ENCODE data around the gene SIAH1.

SIAH1 gene

DNA sequence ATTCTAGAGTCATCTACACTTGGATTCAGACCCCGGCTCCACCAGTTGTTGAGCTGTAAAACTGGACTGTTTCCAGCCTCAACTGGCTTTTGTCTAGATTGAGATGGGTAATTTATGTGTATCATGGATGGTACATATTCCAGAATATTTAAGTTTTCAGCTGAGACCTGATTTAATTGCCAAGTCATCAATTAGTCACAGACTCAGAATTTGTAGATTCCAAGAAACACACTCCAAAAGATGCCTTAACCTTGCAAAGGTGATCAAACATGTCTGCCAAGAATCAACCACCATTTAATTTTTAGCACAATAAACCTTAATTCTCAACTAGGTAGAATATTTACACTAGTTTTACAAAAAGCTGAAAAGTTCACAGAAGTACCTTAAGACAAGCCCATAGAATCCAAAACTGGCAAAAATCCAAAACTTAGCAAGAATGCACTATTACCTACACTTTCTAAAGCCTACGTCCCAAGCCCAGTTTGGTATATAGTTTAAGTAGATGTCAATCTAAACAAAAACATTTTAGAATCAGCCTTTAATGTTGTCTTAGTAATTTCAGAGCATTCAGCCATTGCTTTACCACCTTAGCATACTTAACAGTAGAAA lies 17.7 kb downstream of the SIAH1 start:
- in situ Hi-C loops (cut with MboI; ENCODE audit: low sequenced_read_pairs) = loop anchor here (25.0 kb wide), 1 partner anchor 170 kb away; no protein-coding TSS in a partner anchor

DNA sequence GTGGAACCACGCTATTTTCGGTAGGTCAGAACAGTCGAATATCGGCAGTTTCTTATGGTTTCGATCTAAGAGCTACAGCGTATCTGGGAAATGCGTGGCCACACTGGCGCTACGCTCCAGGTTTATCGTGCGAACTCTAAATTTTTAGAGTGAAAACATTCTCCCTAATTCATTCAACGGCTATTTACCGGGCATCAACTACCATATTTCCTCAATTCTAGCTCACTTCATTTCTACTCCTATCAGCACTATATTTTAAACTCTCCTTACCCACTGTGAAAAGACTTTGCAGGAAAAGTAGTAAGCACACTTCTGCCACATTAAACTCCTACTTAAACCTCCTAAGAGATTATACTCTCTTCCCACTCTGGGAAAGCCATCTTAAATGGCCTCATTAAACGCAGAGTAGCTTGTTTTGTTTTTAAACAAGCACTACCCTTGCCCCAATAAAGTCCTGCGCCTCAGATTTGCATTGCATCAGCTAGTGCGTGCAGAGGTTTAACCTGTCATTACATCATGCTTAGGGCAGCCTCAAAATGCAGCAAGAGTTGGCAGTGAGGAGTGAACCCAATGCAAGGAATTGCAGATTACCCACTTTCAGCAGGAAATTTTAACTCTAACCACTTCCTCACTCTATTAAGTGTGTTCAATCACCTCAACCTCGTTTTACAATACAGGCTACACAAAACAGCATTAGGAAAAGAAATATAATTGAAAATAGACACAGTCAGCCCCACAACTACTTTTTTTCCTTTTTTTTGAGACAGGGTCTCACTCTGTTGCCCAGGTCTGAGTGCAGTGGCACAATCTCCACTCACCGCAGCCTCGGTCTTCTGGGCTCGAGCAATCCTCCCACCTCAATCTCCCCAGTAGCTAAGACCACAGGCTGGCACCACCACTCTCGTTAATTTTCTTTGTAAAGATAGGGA lies 18.8 kb downstream of the SIAH1 start:
- in situ Hi-C loops (cut with MboI; ENCODE audit: low sequenced_read_pairs) = loop anchor here (25.0 kb wide), 1 partner anchor 171 kb away; no protein-coding TSS in a partner anchor

- in situ Hi-C loops (cut with MboI; ENCODE audit: low sequenced_read_pairs) = loop anchor here (25.0 kb wide), 1 partner anchor 172 kb away; no protein-coding TSS in a partner anchor
Measured at GRCh38 chr16:48365601-48366164, 19.5 kb downstream of the SIAH1 start.

GRCh38 chr16:48365025-48365600 lies 20.1 kb downstream of the SIAH1 start:
- in situ Hi-C loops (cut with MboI; ENCODE audit: low sequenced_read_pairs) = loop anchor here (25.0 kb wide), 1 partner anchor 172 kb away; no protein-coding TSS in a partner anchor

- in situ Hi-C loops (cut with MboI; ENCODE audit: low sequenced_read_pairs) = loop anchor here (25.0 kb wide), 1 partner anchor 176 kb away; no protein-coding TSS in a partner anchor
Measured at GRCh38 chr16:48361540-48362144, 23.6 kb downstream of the SIAH1 start.

DNA sequence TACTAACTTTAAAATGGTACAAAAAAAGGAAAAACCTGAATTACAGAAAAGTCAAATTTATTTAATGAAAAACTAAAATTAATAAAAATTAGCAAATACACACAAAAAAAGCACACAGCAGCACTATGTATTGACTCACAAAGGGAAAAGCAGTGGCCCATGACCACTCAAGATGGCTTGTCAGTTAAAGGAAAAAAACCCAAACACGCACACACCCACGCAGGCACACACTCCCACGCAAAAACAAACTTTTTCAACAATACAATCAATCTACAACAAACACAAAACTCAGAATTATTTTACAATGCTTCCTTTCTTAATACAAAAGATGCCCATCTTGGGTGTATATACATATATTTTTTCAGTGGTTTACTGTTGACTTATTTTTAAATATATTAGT lies 24.2 kb downstream of the SIAH1 start:
- in situ Hi-C loops (cut with MboI; ENCODE audit: low sequenced_read_pairs) = loop anchor here (25.0 kb wide), 1 partner anchor 176 kb away; no protein-coding TSS in a partner anchor

DNA sequence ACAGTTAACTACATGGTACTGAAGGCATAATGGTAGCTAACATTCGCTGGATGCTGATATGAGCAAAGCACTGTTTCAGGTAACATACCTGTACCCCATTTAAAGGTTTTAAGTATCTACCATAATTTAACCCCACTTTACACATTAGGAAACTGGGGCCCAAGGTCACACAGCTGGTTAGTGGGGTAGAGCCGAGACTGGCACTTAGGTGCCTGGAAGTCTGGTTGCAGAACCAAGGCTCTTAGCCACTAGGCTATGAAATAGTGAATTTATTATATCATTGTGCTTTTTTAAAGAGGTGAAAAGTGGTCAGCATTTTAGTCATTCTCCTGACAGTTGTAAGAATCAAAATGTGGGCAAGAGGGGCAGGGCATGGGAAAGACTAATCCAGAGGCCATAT lies 25.2 kb downstream of the SIAH1 start:
- in situ Hi-C loops (cut with MboI; ENCODE audit: low sequenced_read_pairs) = loop anchor here (10.0 to 25.0 kb wide), 2 partner anchors 177 to 265 kb away; no protein-coding TSS in a partner anchor

GRCh38 chr16:48358419-48358818 lies 26.8 kb downstream of the SIAH1 start:
- in situ Hi-C loops (cut with MboI; ENCODE audit: low sequenced_read_pairs) = loop anchor here (10.0 to 25.0 kb wide), 2 partner anchors 179 to 266 kb away; no protein-coding TSS in a partner anchor

GRCh38 chr16:48356633-48357376 lies 28.4 kb downstream of the SIAH1 start:
- in situ Hi-C loops (cut with MboI; ENCODE audit: low sequenced_read_pairs) = loop anchor here (10.0 to 25.0 kb wide), 2 partner anchors 180 to 268 kb away; no protein-coding TSS in a partner anchor

- in situ Hi-C loops (cut with MboI; ENCODE audit: low sequenced_read_pairs) = loop anchor here (10.0 to 25.0 kb wide), 2 partner anchors 182 to 270 kb away; no protein-coding TSS in a partner anchor
Measured at GRCh38 chr16:48354877-48355855, 30.0 kb downstream of the SIAH1 start.

DNA sequence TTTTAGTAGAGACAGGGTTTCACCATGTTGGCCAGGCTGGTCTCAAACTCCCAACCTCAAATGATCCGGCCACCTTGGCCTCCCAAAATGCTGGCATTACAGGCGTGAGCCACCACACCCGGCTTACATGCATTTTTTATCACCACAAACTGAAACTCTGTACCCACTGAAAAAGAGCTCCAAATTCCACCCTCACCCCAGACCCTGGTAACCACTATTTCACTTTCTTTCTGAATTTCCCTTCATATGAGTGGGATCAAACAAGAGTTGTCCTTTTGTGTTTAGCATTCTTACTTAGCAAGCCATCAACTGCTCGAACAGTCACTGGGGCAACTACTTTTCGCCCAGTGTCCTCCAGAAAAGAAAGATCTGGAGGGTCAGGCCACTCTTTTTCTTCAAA lies 30.8 kb downstream of the SIAH1 start:
- in situ Hi-C loops (cut with MboI; ENCODE audit: low sequenced_read_pairs) = loop anchor here (10.0 to 25.0 kb wide), 2 partner anchors 183 to 270 kb away; no protein-coding TSS in a partner anchor

DNA sequence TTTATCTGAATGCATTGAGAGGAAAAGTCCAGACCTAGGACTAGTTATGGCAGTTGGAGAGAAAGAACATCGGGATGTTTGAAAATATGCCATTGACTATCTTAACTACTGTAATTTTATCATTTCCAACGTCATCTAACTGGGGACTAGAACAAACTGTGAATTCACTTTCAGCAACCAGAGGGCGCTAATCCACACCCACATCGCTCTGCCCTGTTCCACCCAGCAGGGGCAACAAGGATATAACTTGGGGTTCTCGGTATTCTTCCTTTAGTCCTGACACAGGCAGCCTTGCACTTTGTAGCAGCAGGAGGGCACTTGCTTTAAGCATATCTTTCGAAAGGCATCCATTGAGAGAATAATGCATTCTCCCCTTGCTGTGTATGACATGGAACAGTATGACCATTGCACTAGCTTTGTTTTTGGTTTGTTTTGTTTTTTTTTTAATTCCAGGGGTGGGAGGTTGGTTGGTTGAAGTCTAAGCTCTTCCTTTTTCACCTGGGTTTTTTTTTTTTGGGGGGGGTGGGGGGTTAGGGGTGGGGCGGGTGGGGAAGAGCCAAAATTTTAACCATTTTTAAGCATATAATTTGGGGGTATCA lies 31.5 kb downstream of the SIAH1 start:
- in situ Hi-C loops (cut with MboI; ENCODE audit: low sequenced_read_pairs) = loop anchor here (10.0 to 25.0 kb wide), 2 partner anchors 184 to 271 kb away; no protein-coding TSS in a partner anchor

GRCh38 chr16:48352648-48353390 lies 32.4 kb downstream of the SIAH1 start:
- in situ Hi-C loops (cut with MboI; ENCODE audit: low sequenced_read_pairs) = loop anchor here (10.0 to 25.0 kb wide), 2 partner anchors 184 to 272 kb away; no protein-coding TSS in a partner anchor

DNA sequence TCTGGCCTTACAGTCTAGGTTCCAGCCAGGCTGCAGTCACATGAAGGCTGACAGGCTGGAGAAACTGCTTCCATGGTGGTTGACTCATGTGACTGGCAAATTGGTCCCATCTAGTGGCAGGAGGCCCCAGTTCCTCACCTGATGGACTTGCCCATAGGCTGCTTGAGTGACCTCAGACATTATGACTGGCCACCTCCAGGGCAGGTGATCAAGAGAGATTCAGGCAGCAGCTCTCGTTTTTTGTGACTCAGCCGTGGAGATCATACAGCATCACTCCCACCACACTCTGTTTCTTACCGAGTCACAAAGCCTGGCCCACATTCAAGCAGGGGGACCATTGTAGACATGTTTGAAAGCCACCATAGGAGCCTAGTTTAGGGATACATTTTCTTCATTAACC lies 34.5 kb downstream of the SIAH1 start:
- in situ Hi-C loops (cut with MboI; ENCODE audit: low sequenced_read_pairs) = loop anchor here (10.0 to 25.0 kb wide), 2 partner anchors 187 to 274 kb away; no protein-coding TSS in a partner anchor

DNA sequence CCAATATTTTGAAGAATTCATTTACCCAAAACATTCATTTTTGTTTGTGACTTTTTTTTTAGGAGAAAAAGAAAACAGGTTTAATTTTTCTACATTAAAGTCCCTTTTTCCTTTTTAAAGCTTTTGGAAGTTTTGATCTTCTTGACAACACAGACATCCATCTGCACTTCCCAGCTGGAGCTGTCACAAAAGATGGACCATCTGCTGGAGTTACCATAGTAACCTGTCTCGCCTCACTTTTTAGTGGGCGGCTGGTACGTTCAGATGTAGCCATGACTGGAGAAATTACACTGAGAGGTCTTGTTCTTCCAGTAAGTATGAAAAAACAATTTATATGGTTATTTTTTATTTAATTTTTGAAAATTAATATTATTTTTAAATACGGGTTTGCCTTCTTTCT lies 37.2 kb downstream of the SIAH1 start:
- in situ Hi-C loops (cut with MboI; ENCODE audit: low sequenced_read_pairs) = no loop called here

DNA sequence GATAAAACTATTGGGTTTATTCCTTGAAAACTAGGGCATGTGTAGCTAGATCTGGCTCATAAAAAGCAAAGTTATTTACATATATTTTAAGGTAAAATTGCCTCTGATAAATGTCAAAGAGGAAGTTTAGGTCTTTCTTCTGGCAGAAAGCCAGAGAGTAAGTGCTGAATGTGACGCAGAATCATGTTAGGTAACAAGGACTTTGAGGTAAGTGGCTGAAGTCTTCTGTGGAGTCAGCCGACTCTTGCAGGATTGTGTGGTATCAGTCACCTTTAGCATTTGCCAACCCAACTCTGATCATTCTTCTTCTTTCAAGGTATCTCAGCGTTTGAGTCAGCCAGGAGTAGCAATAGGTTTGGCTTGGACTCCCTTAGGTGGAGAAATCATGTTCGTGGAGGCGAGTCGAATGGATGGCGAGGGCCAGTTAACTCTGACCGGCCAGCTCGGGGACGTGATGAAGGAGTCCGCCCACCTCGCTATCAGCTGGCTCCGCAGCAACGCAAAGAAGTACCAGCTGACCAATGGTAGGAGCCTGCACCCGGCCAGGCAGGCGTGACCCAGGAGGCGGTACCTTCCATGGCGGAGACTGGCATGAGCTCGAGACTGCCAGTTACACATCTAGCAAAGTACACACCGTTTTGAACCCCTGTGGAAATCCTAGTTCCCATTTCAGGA lies 37.9 kb downstream of the SIAH1 start:
- in situ Hi-C loops (cut with MboI; ENCODE audit: low sequenced_read_pairs) = no loop called here

Measured in HL-60/S4 treated with phorbol 12-myristate 13-acetate at 8.2 ng/mL for 4 days and 3 days (cell line).